ENCODE measurements around the gene HNMT. TPM values are rescaled to one million over a fixed set of nuclear protein-coding genes. Genes with fewer than 3 reads are reported as not detected.

The HNMT gene
- total and polyA plus RNA-seq, 2 of the 13 experiments (the other 11 are each of a cell fraction or from before 2014, with no cell fraction given): 279 to 309 TPM

GRCh38 chr2:137942833-137943677 is 21.2 kb upstream of the HNMT start (continued):
- TF ChIP-seq MLX (CRISPR knock-in tag; IDR thresholded peaks at IDR 0.05) (no peak; the same call in 1 of the 2 replicates), TAF15 (IDR thresholded peaks at IDR 0.05; ENCODE audit: low read depth, low read length, poor library complexity, severe bottlenecking) (no peak), HNRNPL (IDR thresholded peaks at IDR 0.05; ENCODE audit: low read depth, low read length) (0 out of 2 replicates have a peak, but pooled peaks have one; percentile 46), ZNF546 (CRISPR knock-in tag; conservative IDR thresholded peaks at IDR 0.05) (no peak), REST (IDR thresholded peaks at IDR 0.05; ENCODE audit: borderline replicate concordance in 1 of 2, low read depth in 1 of 2, low read length in 2 of 2) (peak in 1 of 2 experiments; percentile 76; a peak in 2 of 4 replicates), THAP11 (CRISPR knock-in tag; IDR thresholded peaks at IDR 0.05) (no peak; the same call in 1 of the 2 replicates), ZKSCAN5 (CRISPR knock-in tag; IDR thresholded peaks at IDR 0.05) (no peak), FOXM1 (CRISPR knock-in tag; IDR thresholded peaks at IDR 0.05) (no peak), ZC3H13 (CRISPR knock-in tag; IDR thresholded peaks at IDR 0.05) (no peak), ZUFSP (CRISPR knock-in tag; IDR thresholded peaks at IDR 0.05; ENCODE audit: borderline replicate concordance) (no peak), ZNF792 (CRISPR knock-in tag; IDR thresholded peaks at IDR 0.05) (peak; percentile 65; the same call in 1 of the 2 replicates), NFATC3 (CRISPR knock-in tag; IDR thresholded peaks at IDR 0.05) (no peak), MEIS1 (CRISPR knock-in tag; IDR thresholded peaks at IDR 0.05; ENCODE audit: borderline replicate concordance) (peak; percentile 65; the same call in 1 of the 2 replicates), RBM39 (IDR thresholded peaks at IDR 0.05; ENCODE audit: low read depth, low read length, poor library complexity, severe bottlenecking) (no peak), MED8 (CRISPR knock-in tag; IDR thresholded peaks at IDR 0.05; ENCODE audit: insufficient replicate concordance) (no peak), ZNF451 (CRISPR knock-in tag; IDR thresholded peaks at IDR 0.05) (no peak), PRDM15 (CRISPR knock-in tag; IDR thresholded peaks at IDR 0.05) (no peak)

All from HepG2 (cell line).